HFFc6 (cell line): ENCODE data around the gene BMP7. TPM values are rescaled to one million over a fixed set of nuclear protein-coding genes. Genes with fewer than 3 reads are reported as not detected.

ENCODE experiments used
- DNase-seq: peaks from one replicate; pipeline ENCODE4 v3.0.0-alpha.2; 2018
- H3K27ac Mint-ChIP-seq: 2 replicates; pipeline ENCODE4 v1.8.0; 2020; ENCODE audit warnings: mild to moderate bottlenecking, mixed read lengths
- H3K27me3 Mint-ChIP-seq: 2 replicates; pipeline ENCODE4 v1.8.0; 2021; ENCODE audit warnings: mild to moderate bottlenecking, moderate library complexity, mixed read lengths; ENCODE audit not compliant: insufficient read depth
- H3K36me3 Mint-ChIP-seq: 2 replicates; pipeline ENCODE4 v1.8.0; 2021; ENCODE audit warnings: low read depth, mixed read lengths
- H3K4me1 Mint-ChIP-seq: 2 replicates; pipeline ENCODE4 v1.8.0; 2020; ENCODE audit warnings: low read depth, mixed read lengths
- H3K4me3 Mint-ChIP-seq: 2 replicates; pipeline ENCODE4 v1.8.0; 2020; ENCODE audit warnings: mild to moderate bottlenecking, moderate library complexity, mixed read lengths
- H3K9me3 Mint-ChIP-seq: 2 replicates; pipeline ENCODE4 v1.8.0; 2020; ENCODE audit warnings: mild to moderate bottlenecking, mixed read lengths
- total RNA-seq, 6 experiments: library from RNA; stranded (reverse); fragmentation: NEBNext Ultra II Directional; extraction: Animal tissue kit (Norgen Biotek cat#: 25700); gene quantifications; 2 replicates in 1 of 6; 3 replicates in 5 of 6; pipeline ENCODE4 v1.2.3, GENCODE V29; 2021
- TF ChIP-seq, protein P1 (sequence below): fragments of 200-600 bp; sonication (generic); IDR thresholded peaks from 2 replicates; pipeline ENCODE4 v1.5.0; 2021; ENCODE audit warnings: antibody characterized with exemption, mild to moderate bottlenecking

BMP7 gene
- total RNA-seq, 6 experiments from 2014 or later: not detected

DNA sequence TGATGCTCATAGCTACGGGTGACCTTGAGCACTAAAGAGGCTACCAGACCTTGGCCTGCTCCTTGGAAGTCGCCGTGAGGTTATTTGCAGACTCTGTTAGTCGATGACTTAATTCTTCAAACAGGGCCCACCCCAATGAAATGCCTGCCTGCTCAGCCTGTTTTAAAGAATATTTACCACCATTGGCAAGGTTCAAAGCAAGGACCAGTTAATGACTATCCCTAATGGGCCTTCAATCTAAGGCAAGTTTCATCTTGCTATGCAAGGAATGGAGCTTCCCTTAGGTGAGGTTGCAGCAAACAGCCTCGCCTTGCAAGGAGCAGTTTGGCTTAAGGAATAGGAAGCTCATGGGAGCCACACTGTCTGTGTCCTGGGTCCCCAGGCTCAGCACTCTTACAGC is 40.3 kb upstream of the BMP7 start:
- DNase-seq: no peak
- Mint-ChIP-seq H3K27ac (no peak overlapping the region), H3K36me3 (no peaks in the 10 kb centered on the region), H3K4me3 (no peak overlapping the region), H3K27me3 (peaks cover 36% of the 10 kb centered on the region), H3K9me3 (no peaks in the 10 kb centered on the region), H3K4me1 (no peaks in the 10 kb centered on the region)
- TF ChIP-seq, protein P1, sequence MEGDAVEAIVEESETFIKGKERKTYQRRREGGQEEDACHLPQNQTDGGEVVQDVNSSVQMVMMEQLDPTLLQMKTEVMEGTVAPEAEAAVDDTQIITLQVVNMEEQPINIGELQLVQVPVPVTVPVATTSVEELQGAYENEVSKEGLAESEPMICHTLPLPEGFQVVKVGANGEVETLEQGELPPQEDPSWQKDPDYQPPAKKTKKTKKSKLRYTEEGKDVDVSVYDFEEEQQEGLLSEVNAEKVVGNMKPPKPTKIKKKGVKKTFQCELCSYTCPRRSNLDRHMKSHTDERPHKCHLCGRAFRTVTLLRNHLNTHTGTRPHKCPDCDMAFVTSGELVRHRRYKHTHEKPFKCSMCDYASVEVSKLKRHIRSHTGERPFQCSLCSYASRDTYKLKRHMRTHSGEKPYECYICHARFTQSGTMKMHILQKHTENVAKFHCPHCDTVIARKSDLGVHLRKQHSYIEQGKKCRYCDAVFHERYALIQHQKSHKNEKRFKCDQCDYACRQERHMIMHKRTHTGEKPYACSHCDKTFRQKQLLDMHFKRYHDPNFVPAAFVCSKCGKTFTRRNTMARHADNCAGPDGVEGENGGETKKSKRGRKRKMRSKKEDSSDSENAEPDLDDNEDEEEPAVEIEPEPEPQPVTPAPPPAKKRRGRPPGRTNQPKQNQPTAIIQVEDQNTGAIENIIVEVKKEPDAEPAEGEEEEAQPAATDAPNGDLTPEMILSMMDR: no peak

DNA sequence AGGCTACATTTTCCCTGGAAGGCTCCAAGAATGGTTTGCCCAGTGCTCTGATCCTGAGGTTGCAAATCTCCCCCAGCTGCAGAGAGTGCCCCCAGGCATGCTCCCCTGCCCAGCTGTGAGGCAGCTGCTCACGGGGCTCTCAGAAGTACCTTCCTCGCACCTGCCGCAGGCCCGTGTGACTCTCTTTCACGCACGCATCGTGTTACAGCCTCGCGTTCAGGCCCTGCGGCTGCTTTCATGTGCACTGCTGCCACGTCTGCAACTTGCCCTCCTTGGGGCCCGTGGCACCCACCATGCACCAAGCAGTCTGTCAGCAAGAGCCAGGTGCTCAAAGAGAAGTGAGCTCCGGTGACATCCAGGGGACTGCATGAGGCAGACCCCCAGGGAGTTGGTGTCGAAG is 34.6 kb upstream of the BMP7 start:
- Mint-ChIP-seq H3K4me1 (no peaks in the 10 kb centered on the region), H3K27ac (no peak overlapping the region), H3K27me3 (peaks cover 20% of the 10 kb centered on the region), H3K9me3 (no peaks in the 10 kb centered on the region), H3K36me3 (no peaks in the 10 kb centered on the region), H3K4me3 (no peak overlapping the region)
- TF ChIP-seq, protein P1: no peak
- no peak for DNase-seq

DNA sequence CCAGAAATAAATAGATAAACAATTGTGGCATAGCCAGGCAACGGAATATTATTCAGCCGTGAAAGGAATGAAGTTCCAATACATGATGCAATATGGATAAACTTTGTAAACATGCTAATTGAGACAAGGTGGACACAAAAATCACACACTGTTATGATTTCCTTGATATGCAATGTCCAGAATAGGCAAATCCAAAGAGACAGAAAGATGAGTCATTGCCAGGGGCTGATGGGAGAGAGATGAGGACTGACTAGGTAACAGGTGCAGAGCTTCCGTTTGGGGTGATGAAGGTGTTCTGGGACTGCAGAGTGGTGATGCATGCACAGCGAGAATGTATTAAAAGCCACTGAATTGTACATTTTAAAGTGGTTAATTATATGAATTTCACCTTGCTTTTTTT is 32.0 kb upstream of the BMP7 start:
- H3K9me3 Mint-ChIP-seq: no peaks in the 10 kb centered on the region
- DNase-seq: no peak

DNA sequence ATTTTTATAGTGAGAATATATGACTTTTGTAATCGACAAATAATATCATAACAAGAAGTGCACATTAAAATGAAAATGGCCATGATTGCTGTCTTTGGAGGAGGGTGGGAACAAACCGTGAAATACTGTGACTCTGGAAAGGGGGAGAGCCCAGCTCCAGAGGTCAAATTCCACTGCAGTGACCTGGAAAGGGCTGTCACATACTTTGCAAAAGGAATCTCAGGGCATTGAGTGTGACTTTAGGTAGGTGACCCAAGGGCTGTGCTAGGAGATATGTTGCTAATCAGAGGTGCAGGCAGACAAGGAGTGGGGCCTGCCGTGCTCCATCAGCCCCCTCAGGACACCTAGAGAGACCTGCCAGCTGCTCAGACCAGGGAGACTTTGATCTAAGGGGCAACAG is 28.1 kb upstream of the BMP7 start:
- TF ChIP-seq, protein P1: no peak
- no peak overlapping the region for H3K4me3 Mint-ChIP-seq
- no peaks in the 10 kb centered on the region for H3K36me3 Mint-ChIP-seq
- H3K27ac Mint-ChIP-seq: no peak overlapping the region
- H3K27me3 Mint-ChIP-seq: peaks cover 23% of the 10 kb centered on the region
- H3K4me1 Mint-ChIP-seq: no peaks in the 10 kb centered on the region
- no peak for DNase-seq
- no peaks in the 10 kb centered on the region for H3K9me3 Mint-ChIP-seq

More for the DNA sequence above, 32.0 kb upstream of the BMP7 start:
- H3K27me3 Mint-ChIP-seq: peaks cover 7% of the 10 kb centered on the region
- H3K4me1 Mint-ChIP-seq: no peaks in the 10 kb centered on the region
- no peak overlapping the region for H3K4me3 Mint-ChIP-seq
- H3K27ac Mint-ChIP-seq: no peak overlapping the region
- TF ChIP-seq, protein P1: no peak
- no peaks in the 10 kb centered on the region for H3K36me3 Mint-ChIP-seq

DNA sequence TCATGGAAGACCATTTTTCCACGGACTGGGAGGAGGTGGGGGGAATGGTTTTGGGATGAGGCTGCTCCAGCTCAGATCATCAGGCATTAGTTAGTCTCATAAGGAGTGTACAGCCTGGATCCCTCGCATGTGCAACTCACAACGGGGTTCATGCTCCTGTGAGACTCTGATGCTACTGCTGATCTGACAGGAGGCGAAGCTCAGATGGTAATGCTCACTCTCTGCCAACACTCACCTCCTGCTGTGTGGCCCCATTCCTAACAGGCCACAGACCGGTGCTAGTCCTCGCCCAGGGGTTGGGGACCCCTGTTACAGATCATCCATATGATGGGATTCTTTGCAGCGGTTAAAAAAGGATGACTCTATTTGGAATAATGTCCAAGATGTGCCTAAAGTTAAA is 27.6 kb upstream of the BMP7 start:
- no peak for DNase-seq
- Mint-ChIP-seq H3K36me3 (no peaks in the 10 kb centered on the region), H3K9me3 (no peaks in the 10 kb centered on the region), H3K4me1 (no peaks in the 10 kb centered on the region), H3K27ac (no peak overlapping the region), H3K27me3 (peaks cover 25% of the 10 kb centered on the region), H3K4me3 (no peak overlapping the region)
- TF ChIP-seq, protein P1: no peak

DNA sequence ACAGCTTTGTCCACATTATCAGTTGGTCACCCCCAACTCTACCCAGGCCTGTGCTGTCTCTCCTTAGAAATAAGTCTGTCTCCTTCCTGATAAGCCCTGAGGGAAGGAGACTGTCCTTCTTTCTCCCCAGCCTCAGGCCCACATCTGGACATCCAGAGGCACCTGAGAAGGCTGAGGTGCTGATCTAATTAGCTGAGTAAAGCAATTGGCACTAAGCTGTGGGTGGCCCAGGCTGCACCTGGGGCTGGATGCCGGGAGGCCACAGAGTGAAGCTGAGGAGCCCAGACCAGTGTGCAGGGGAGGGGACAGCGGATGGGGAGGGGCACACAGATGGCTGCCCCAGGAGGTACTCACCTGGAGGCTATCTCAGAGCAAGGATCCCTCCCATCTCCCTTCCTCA is 26.2 kb upstream of the BMP7 start:
- no peak for DNase-seq
- Mint-ChIP-seq H3K9me3 (no peaks in the 10 kb centered on the region), H3K4me3 (no peak overlapping the region), H3K36me3 (no peaks in the 10 kb centered on the region), H3K27me3 (peaks cover 37% of the 10 kb centered on the region), H3K27ac (no peak overlapping the region), H3K4me1 (no peaks in the 10 kb centered on the region)
- TF ChIP-seq, protein P1: no peak
